Hematopoietic multipotent progenitor cell treated with erythropoietin and hydrocortisone succinate and interleukin-3 and kit ligand, for 4 days (in vitro differentiated cells): ENCODE measurements around the gene PPID.
A peak's percentile ranks its signal among the peaks of the same experiment; 100 is the strongest.
"Not testable (repeated sequence)": the region's sequence is repeated elsewhere in the genome, so short reads cannot be mapped to it uniquely, and the experiment has no call there.

ENCODE experiments used
- DNase-seq: peaks from one replicate; pipeline ENCODE4 v3.0.0-alpha.2; 2015

Gene PPID

GRCh38 chr4:158722917-158723793 lies at the start of gene PPID:
TSS of gene PPID (minus strand) at chr4:158723396. CDS start at chr4:158723288, 108 bp downstream.
- peak; percentile 95 for DNase-seq

GRCh38 chr4:158771776-158772175 lies 48.6 kb upstream of the PPID start:
- DNase-seq = no peak

GRCh38 chr4:158770671-158771070 lies 47.5 kb upstream of the PPID start:
- no peak for DNase-seq

- DNase-seq = peak; percentile 68
Measured at GRCh38 chr4:158769175-158769921, 46.2 kb upstream of the PPID start.

GRCh38 chr4:158768555-158769174 lies 45.5 kb upstream of the PPID start, which contains the start of gene FNIP2:
TSS of gene FNIP2 (plus strand) at chr4:158769026. CDS start at chr4:158769213, 187 bp downstream.
- DNase-seq = peak; percentile 86

GRCh38 chr4:158767451-158767850 lies 44.3 kb upstream of the PPID start:
- DNase-seq = no peak

- DNase-seq = peak; percentile 54
Measured at GRCh38 chr4:158766434-158767044, 43.3 kb upstream of the PPID start.

GRCh38 chr4:158763462-158763861 lies 40.3 kb upstream of the PPID start:
- DNase-seq = no peak

- no peak for DNase-seq
Measured at GRCh38 chr4:158762553-158762952, 39.4 kb upstream of the PPID start.

- DNase-seq = no peak
Measured at GRCh38 chr4:158760866-158761265, 37.7 kb upstream of the PPID start.

GRCh38 chr4:158759539-158759938 lies 36.3 kb upstream of the PPID start:
- DNase-seq = not testable (repeated sequence)

GRCh38 chr4:158758703-158759102 lies 35.5 kb upstream of the PPID start:
- no peak for DNase-seq

- no peak for DNase-seq
Measured at GRCh38 chr4:158758142-158758541, 34.9 kb upstream of the PPID start.

GRCh38 chr4:158756588-158756987 lies 33.4 kb upstream of the PPID start:
- no peak for DNase-seq

GRCh38 chr4:158755819-158756218 lies 32.6 kb upstream of the PPID start:
- DNase-seq = not testable (repeated sequence)

- no peak for DNase-seq
Measured at GRCh38 chr4:158754385-158755180, 31.4 kb upstream of the PPID start.

GRCh38 chr4:158750379-158750778 lies 27.2 kb upstream of the PPID start:
- DNase-seq = no peak

GRCh38 chr4:158746537-158746936 lies 23.3 kb upstream of the PPID start:
- not testable (repeated sequence) for DNase-seq

- no peak for DNase-seq
Measured at GRCh38 chr4:158741326-158742021, 18.3 kb upstream of the PPID start.

GRCh38 chr4:158739600-158739999 lies 16.4 kb upstream of the PPID start:
- DNase-seq = no peak

- DNase-seq = no peak
Measured at GRCh38 chr4:158738866-158739265, 15.7 kb upstream of the PPID start.
